Gastroesophageal sphincter (tissue), 4 donors: ENCODE data around the gene ITIH5. TPM values are rescaled to one million over a fixed set of nuclear protein-coding genes. Genes with fewer than 3 reads are reported as not detected.

ENCODE experiments used
- ATAC-seq: fragments of 150-250 bp; one replicate; pipeline ENCODE4 v1.9.1; 2016; ENCODE audit warnings: mild to moderate bottlenecking, moderate library complexity
- H3K27ac ChIP-seq, 4 donors: fragments of 200-600 bp; sonication (generic) in 3 of 4; 1 replicate in 3 of 4; 2 replicates in 1 of 4; pipeline ENCODE4 v1.5.1; 2016 to 2019
- H3K27me3 ChIP-seq: fragments of 200-600 bp; sonication (generic); one replicate; pipeline ENCODE4 v1.5.1; 2019
- H3K36me3 ChIP-seq, 2 donors: fragments of 200-600 bp; sonication (generic); one replicate each; pipeline ENCODE4 v1.5.1; 2019; ENCODE audit warnings: control low read depth in 1 of 2
- H3K4me1 ChIP-seq, 3 donors: fragments of 200-600 bp; sonication (generic); 1 replicate in 2 of 3; 2 replicates in 1 of 3; pipeline ENCODE4 v1.5.1; 2016 to 2019; ENCODE audit warnings: control low read depth in 2 of 3
- H3K4me3 ChIP-seq, 2 donors: fragments of 200-600 bp; sonication (generic); one replicate each; pipeline ENCODE4 v1.5.1; 2019; ENCODE audit warnings: mild to moderate bottlenecking in 1 of 2, moderate library complexity in 1 of 2
- H3K9me3 ChIP-seq, 3 donors: fragments of 200-600 bp; sonication (generic); one replicate each; pipeline ENCODE4 v1.5.1; 2017 to 2019; ENCODE audit warnings: control low read depth in 2 of 3
- CTCF ChIP-seq, 4 experiments: fragments of 200-600 bp in 2 of 4; fragments of 450-650 bp in 2 of 4; sonication (generic) in 1 of 4; IDR thresholded peaks; one replicate each; pipeline ENCODE4 v1.5.1; 2017 to 2019; ENCODE audit warnings: antibody characterized with exemption in 4 of 4, mild to moderate bottlenecking in 2 of 4, moderate library complexity in 2 of 4
- EP300 ChIP-seq: sonication (generic); formaldehyde crosslinking; IDR thresholded peaks from one replicate; pipeline ENCODE4 v1.6.1; 2017; ENCODE audit warnings: antibody characterized with exemption, mild to moderate bottlenecking
- POLR2A ChIP-seq, 2 donors: fragments of 450-650 bp; IDR thresholded peaks; one replicate each; pipeline ENCODE4 v1.6.1; 2017; ENCODE audit warnings: antibody characterized with exemption in 2 of 2, mild to moderate bottlenecking in 2 of 2, moderate library complexity in 1 of 2
- POLR2AphosphoS5 ChIP-seq: sonication (generic); formaldehyde crosslinking; IDR thresholded peaks from one replicate; pipeline ENCODE4 v1.6.1; 2017; ENCODE audit warnings: antibody characterized with exemption
- WGBS, 2 donors: methylation state at CpG; one replicate each; pipeline ENCODE4 v1.1.5; 2018; ENCODE audit warnings: low coverage in 1 of 2; 5-methylcytosine and 5-hydroxymethylcytosine counted together
- total RNA-seq, 4 donors: library from RNA; depleted of rRNA; stranded (reverse); fragments of >200 nt; gene quantifications; one replicate each; pipeline ENCODE4 v1.1.0, GENCODE V29; 2016

The ITIH5 gene
- total RNA-seq, 4 donors from 2014 or later = 36.4 to 96.0 (median 52.9) TPM

GRCh38 chr10:7703140-7703539, 36.4 kb upstream of the ITIH5 start, which contains the start of gene ITIH2:
Gene ITIH2, plus strand, starts transcription at chr10:7703316. Its CDS starts 119 bp downstream, at chr10:7703435.
- H3K27ac ChIP-seq = no peak within 1 kb of the TSS
- TF ChIP-seq POLR2A (IDR thresholded peaks at IDR 0.05) = no peak
- no peak for TF ChIP-seq POLR2AphosphoS5
- TF ChIP-seq CTCF (IDR thresholded peaks at IDR 0.05) = no peak
- TF ChIP-seq EP300 = no peak
- ATAC-seq = no peak
- H3K27me3 ChIP-seq = peaks cover 49% of the 10 kb centered on the region
- WGBS, 2 donors = 45 to 56% methylated on average over 3 to 4 of the region's 4 CpGs
- H3K4me1 ChIP-seq = no peaks in the 10 kb centered on the region
- no peaks in the 10 kb centered on the region for H3K9me3 ChIP-seq
- H3K4me3 ChIP-seq = no peak within 1 kb of the TSS
- H3K36me3 ChIP-seq = no peaks in the 10 kb centered on the region

GRCh38 chr10:7702288-7702812, 35.6 kb upstream of the ITIH5 start:
- no peak for ATAC-seq
- Histone ChIP-seq H3K27ac (no peak overlapping the region), H3K9me3 (no peaks in the 10 kb centered on the region), H3K4me1 (peaks cover 0 to 3% (median 0%) of the 10 kb centered on the region in 3 donors), H3K4me3 (no peak overlapping the region), H3K27me3 (peaks cover 45% of the 10 kb centered on the region), H3K36me3 (no peaks in the 10 kb centered on the region)
- 88 to 100% methylated on average over 2 to 3 of the region's 4 CpGs for WGBS, 2 donors
- TF ChIP-seq EP300 (no peak), POLR2AphosphoS5 (no peak), POLR2A (IDR thresholded peaks at IDR 0.05) (no peak), CTCF (IDR thresholded peaks at IDR 0.05) (no peak)

- peaks cover 0 to 13% (median 0%) of the 10 kb centered on the region in 3 donors for H3K4me1 ChIP-seq
- no peaks in the 10 kb centered on the region for H3K36me3 ChIP-seq
- TF ChIP-seq CTCF (IDR thresholded peaks at IDR 0.05) (no peak), POLR2A (IDR thresholded peaks at IDR 0.05) (no peak), POLR2AphosphoS5 (no peak), EP300 (no peak)
- ATAC-seq = no peak
- no peaks in the 10 kb centered on the region for H3K9me3 ChIP-seq
- H3K4me3 ChIP-seq = no peak overlapping the region
- WGBS, 2 donors = 89 to 91% methylated on average over 8 of the region's 8 CpGs
- peaks cover 45% of the 10 kb centered on the region for H3K27me3 ChIP-seq
- no peak overlapping the region for H3K27ac ChIP-seq
Measured at GRCh38 chr10:7701158-7701742, 34.5 kb upstream of the ITIH5 start.

- no peaks in the 10 kb centered on the region for H3K9me3 ChIP-seq
- H3K27me3 ChIP-seq = peaks cover 41% of the 10 kb centered on the region
- no peak overlapping the region for H3K27ac ChIP-seq
- TF ChIP-seq EP300 = no peak
- TF ChIP-seq POLR2AphosphoS5 = no peak
- TF ChIP-seq CTCF (IDR thresholded peaks at IDR 0.05) = no peak
- TF ChIP-seq POLR2A (IDR thresholded peaks at IDR 0.05) = no peak
- H3K4me3 ChIP-seq = no peak overlapping the region
- peaks cover 0 to 13% (median 0%) of the 10 kb centered on the region in 3 donors for H3K4me1 ChIP-seq
- ATAC-seq = no peak
- WGBS, 2 donors = 50 to 69% methylated on average over 2 of the region's 2 CpGs
- no peaks in the 10 kb centered on the region for H3K36me3 ChIP-seq
Measured at GRCh38 chr10:7700577-7701125, 33.9 kb upstream of the ITIH5 start.

- Histone ChIP-seq H3K27ac (no peak overlapping the region), H3K4me3 (no peak overlapping the region), H3K27me3 (peaks cover 18% of the 10 kb centered on the region), H3K4me1 (peaks cover 0 to 13% (median 0%) of the 10 kb centered on the region in 3 donors), H3K36me3 (no peaks in the 10 kb centered on the region), H3K9me3 (peaks cover 0 to 8% (median 0%) of the 10 kb centered on the region in 3 donors)
- TF ChIP-seq POLR2A (IDR thresholded peaks at IDR 0.05) (no peak), EP300 (no peak)
- no peak for ATAC-seq
- 61 to 100% methylated on average over 2 to 5 of the region's 8 CpGs for WGBS, 2 donors
Measured at GRCh38 chr10:7697426-7697825, 30.7 kb upstream of the ITIH5 start.
